ENCODE measurements around the gene RBM18.

RBM18 gene

DNA sequence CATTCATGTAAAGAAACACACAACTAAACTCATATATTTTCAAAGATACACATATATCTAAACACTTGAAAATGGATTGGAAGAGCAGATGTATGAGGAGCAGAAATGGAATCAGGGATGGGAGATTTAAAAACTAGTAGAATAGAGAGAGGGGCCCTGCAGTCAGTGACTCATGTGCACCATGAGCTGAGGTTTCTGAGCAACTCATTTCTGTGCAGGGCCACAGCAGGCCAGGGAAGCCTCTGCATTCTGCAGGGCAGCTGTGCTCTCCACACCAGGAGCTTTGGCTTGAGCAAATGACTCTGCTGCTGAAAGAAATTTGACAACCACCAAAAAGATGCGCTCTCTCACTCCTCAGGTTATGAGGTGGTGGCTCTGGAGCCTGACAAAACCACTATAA, 63.0 kb downstream of the RBM18 start:
- no peak for DNase-seq

DNA sequence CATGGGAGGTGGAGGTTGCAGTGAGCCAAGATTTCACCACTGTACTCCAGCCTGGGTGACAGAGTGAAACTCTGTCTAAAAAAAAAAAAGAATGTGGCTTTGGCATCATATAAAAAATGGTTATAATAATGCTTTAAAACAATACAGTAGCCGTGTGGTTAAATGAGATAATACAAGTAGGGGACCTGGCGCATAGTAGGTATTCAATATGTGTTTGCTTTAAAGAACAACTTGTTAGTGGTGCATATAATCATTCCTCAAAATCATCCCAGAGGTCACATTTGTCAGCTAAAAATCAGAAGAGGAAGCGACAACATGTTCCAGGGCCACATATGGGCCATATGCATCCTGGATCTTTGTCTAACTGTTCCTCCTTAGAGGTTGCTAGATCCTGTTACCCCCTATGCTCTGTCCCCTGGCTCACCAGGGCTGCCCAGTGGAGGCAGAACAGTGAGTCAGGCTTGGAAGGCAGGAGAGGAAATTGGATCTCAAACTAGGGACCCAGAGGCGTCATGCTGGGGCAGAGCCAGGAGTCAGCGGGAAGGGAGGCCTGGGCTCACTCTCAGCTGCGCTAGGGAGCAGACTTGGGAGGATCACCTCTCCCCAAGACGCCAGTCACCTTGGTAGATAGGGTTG, 63.6 kb downstream of the RBM18 start:
- no peak for DNase-seq

DNA sequence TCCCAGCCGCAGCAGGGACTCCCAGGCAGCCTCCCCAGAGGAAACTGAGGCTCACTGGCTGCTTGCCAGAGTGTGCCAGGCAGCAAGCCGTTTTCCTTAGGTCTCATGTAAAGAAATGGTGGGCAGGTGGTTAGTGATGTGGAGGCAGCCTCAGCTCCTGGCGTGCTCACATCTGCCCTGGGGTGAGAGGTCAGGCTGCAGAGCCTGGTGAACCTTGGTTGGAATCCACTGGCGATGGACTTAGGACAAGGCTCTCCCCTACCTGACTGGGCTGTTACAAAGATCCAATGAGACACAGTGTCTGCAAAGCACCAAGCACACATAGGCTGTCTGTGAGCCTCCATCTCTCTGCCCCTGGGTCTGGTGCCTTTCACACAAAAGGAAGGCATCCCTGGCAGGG, 66.8 kb downstream of the RBM18 start:
- no peak for DNase-seq

DNA sequence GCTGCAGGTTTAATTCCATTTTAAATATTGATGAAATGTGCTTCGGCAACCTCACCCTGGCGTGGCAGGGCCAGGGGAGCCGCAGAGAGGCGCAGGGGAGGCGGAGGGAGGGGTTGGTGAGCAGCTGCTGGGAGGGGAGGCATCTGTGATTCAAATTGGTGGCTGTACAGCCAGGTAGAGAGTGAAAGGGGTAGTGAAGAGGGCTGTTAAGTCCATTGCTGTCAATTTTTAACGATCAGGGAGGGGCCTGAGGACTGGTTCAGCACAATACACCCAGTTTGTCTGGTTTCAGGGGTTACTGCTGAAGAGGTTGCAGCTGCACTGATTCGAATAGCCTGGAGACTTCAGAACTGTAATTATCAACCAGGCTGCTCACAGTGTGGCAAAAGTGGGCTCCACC, 67.2 kb downstream of the RBM18 start:
- DNase-seq, result no peak

DNA sequence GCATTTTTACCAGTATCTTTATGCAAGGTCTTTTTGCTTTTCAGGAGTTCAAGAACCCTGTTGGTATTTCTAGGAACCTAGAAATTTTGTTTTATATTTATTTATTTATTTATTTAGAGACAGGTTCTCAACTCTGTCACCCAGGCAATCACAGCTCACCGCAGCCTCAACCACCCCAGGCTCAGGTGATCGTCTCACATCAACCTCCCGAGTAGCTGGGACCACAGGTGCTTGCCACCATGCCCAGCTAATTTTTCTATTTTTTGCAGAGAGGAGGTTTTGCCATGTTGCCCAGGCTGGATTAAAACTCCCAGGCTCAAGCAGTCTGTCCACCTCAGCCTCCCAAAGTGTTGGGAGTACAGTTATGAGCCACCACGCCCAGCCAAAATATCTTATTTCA, 68.8 kb downstream of the RBM18 start:
- DNase-seq, result no peak

DNA sequence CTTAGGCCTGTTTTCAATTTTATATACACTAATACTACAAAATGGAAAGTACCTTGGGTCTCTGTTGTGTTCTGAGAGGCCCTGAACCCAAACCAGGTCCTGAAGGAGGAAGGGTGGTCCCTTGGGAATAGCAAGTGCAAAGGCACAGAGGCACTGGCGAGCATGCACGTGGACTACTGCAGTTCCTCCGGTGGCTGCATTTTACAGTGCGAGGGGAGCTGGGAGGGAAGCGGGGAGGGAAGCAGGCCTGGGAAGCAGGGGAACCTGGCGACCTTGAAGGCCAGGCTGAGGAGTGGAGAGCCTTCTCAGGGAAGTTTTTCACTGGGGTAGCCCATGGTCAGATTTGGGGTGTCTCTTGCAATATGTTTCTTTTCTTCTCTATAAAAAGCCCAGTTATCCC, 71.0 kb downstream of the RBM18 start:
- DNase-seq, result no peak

DNA sequence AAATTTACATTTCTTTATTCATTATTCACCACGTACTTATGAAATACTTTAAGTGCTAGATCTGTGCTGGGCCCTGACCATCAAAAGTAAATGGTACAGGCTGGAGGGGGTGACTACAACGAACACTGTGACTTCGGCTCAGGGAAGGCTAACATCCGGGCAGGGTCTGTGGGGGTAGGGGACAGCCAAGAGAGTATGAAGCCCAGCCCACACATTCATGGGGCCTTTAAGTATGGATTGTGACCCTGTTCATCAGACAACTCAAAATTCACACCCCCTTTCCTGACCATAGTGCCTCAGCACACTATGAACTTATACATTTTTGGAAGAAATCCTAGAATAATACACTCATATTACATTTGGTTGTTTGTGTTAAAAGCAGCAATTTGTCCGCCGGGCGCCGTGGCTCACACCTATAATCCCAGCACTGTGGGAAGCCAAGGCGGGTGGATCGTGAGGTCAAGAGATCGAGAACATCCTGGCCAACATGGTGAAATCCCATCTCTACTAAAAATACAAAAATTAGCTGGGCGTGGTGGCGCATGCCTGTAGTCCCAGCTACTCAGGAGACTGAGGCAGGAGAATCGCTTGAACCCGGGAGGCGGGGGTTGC, 71.6 kb downstream of the RBM18 start:
- DNase-seq, result no peak

DNA sequence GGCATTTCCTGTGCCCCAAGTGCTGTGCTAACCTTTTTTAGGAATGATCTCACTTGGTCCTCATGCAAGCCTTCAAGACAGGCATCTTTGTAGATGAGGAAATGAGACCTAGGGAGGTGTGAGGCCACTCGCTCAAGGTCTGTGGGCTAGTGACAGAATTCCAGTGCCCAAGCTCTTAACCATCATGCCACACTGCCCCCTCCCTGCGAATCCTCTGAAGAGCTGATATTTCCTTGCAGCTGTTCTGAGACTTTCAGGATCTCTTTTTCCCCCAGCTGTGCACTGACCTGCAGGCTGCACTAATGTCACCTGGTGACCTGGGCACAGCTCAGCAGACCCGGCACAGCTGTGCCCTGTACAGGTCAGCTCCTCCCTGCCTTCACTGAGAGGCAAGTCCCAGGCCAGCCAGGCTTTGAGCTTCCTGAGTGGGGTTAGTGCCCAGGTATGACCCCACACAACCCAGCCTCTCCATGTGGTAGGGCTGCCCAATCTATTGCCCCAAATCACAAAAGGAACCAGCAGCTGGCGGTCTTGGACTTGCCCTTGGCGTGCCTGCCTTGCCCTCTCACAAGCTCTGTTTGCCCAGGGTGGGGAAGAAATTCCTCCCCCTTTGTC, 72.3 kb downstream of the RBM18 start:
- DNase-seq, result no peak

DNA sequence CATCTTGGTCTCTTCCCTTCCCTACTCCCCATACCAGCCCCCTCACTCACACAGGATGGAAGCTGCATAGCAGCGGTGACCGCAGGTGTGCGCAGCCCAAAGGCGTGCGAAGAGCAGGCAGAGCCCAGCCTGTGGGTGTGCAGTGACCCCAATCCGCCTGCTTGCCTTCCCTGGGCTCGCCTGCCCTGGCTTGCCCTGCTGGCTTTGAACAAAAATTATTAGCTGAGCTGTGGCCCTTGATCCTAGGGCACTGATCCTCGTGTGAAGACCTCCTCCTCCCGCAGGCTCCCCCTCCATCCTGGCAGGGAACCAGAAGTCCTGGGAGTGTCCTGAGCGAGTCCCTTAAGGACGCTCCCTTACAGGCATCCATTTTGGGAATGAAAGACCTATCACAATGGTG, 73.1 kb downstream of the RBM18 start:
- DNase-seq, result no peak

DNA sequence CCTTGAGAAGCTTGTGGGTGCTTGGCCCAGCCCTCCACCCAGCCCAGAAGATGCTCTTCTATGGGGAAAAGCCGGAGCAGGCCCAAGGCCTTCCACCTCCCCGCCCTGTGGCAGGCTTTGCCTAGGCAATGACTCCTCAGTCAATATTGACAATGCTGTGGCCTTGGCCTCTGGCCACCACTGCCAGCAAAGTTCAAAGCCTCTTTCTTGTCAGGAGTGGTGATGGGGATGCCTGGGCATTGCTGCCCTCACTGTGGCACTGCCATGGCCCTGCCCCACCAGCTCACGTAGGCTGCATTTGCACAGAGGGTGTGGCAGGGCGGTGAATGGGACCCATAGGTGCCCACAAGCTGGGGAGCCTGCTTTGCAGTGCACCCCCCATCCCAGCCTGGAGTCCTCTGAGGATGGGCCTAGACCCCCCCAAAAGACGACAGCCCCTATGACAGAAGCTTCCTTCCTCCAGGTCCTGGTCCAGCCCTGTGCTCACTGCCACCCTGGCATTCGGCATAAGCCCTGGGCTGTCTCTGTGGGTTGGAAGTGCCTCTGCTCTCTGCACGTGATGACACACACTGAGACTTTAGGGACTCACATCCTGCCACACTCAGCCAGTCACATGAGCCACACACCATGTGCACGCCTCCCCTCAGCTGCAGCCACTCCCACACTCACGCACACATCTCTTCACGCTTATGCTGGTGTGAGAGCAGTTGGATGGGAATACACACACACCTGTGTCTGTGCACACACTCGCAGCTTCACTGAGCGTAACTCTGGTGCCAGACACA, 73.9 kb downstream of the RBM18 start:
- no peak for DNase-seq

DNA sequence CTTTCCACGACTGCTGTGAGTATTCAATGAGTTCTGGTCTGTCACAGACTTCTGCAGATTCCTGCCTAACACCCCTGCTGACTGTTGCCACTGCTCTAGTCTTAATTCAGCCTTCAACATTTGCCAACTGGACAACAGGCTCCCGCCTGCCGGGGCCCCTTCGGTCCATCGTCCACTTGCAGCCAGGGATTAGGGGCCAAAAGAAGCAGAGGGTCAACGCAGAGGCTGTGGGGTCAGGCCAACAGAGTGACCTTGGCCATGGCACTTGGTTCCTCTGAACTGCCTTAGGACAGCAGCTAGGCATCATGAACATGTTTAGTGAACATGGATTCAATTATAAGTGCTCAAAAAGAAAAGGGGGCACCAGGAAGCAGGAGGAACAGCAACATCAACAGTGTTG, 76.3 kb downstream of the RBM18 start:
- no peak for DNase-seq

Measured in activated CD4-positive, CD25-positive, alpha-beta regulatory T cell treated with anti-CD3 and anti-CD28 coated beads, Interleukin-2, amount 50 U/mL, for 72 hours (primary cell).